SK-N-SH treated with all-trans-retinoic acid at 6 μM for 48 hours (cell line): ENCODE data around the gene LY6G6F.

ENCODE experiments used
- ATAC-seq: fragments of 200-7000 bp; cut with Tn5 transposase; 3 replicates; pipeline ENCODE4 v1.9.1; 2020; ENCODE audit warnings: mild to moderate bottlenecking, moderate library complexity
- ARNTL ChIP-seq: fragments of 450-650 bp; formaldehyde crosslinking; IDR thresholded peaks from 2 replicates; pipeline ENCODE4 v1.5.0; 2020; ENCODE audit warnings: low read depth, mild to moderate bottlenecking, moderate library complexity, borderline replicate concordance
- BACH2 ChIP-seq: fragments of 250-450 bp; sonication (Bioruptor Pico); IDR thresholded peaks from 2 replicates; pipeline ENCODE4 v1.9.0; 2021; ENCODE audit warnings: mild to moderate bottlenecking, borderline replicate concordance
- CSDC2 ChIP-seq: fragments of 250-450 bp; sonication (Bioruptor Pico); IDR thresholded peaks from 2 replicates; pipeline ENCODE4 v1.5.0; 2020; ENCODE audit warnings: mild to moderate bottlenecking, moderate library complexity
- CSRNP3 ChIP-seq: fragments of 250-450 bp; sonication (Bioruptor Pico); IDR thresholded peaks from 2 replicates; pipeline ENCODE4 v1.5.1; 2021; ENCODE audit warnings: mild to moderate bottlenecking, moderate library complexity
- ESRRG ChIP-seq: fragments of 250-450 bp; sonication (Bioruptor Pico); IDR thresholded peaks from 2 replicates; pipeline ENCODE4 v1.6.1; 2021; ENCODE audit warnings: mild to moderate bottlenecking
- GLIS3 ChIP-seq: fragments of 250-450 bp; sonication (Bioruptor Pico); IDR thresholded peaks from 2 replicates; pipeline ENCODE4 v1.5.0; 2020; ENCODE audit warnings: mild to moderate bottlenecking, moderate library complexity
- ISL1 ChIP-seq: fragments of 250-450 bp; sonication (Bioruptor Pico); IDR thresholded peaks from 2 replicates; pipeline ENCODE4 v2.1.2; 2022; ENCODE audit warnings: mild to moderate bottlenecking, moderate library complexity
- PATZ1 ChIP-seq: fragments of 250-450 bp; sonication (Bioruptor Pico); IDR thresholded peaks from 2 replicates; pipeline ENCODE4 v1.8.0; 2020; ENCODE audit warnings: mild to moderate bottlenecking, moderate library complexity, borderline replicate concordance
- POU6F1 ChIP-seq: fragments of 250-450 bp; sonication (Bioruptor Pico); IDR thresholded peaks from 2 replicates; pipeline ENCODE4 v1.8.0; 2021; ENCODE audit warnings: low read depth, mild to moderate bottlenecking, moderate library complexity, borderline replicate concordance
- RARB ChIP-seq: fragments of 250-450 bp; sonication (Bioruptor Pico); IDR thresholded peaks from 2 replicates; pipeline ENCODE4 v1.8.0; 2021; ENCODE audit warnings: mild to moderate bottlenecking, moderate library complexity
- SNAI2 ChIP-seq: fragments of 250-450 bp; sonication (Bioruptor Pico); IDR thresholded peaks from 2 replicates; pipeline ENCODE4 v1.5.0; 2020; ENCODE audit warnings: mild to moderate bottlenecking, moderate library complexity
- TCF4 ChIP-seq: fragments of 250-450 bp; sonication (Bioruptor Pico); IDR thresholded peaks from 2 replicates; pipeline ENCODE4 v1.8.0; 2021; ENCODE audit warnings: mild to moderate bottlenecking, moderate library complexity, borderline replicate concordance
- TOX ChIP-seq: fragments of 250-450 bp; sonication (Bioruptor Pico); IDR thresholded peaks from 2 replicates; pipeline ENCODE4 v1.8.0; 2021; ENCODE audit warnings: mild to moderate bottlenecking, moderate library complexity, borderline replicate concordance
- ZFP3 ChIP-seq: fragments of 250-450 bp; sonication (Bioruptor Pico); IDR thresholded peaks from 2 replicates; pipeline ENCODE4 v1.5.0; 2020; ENCODE audit warnings: mild to moderate bottlenecking, moderate library complexity
- ZFP30 ChIP-seq: fragments of 450-650 bp; formaldehyde crosslinking; IDR thresholded peaks from 2 replicates; pipeline ENCODE4 v1.5.0; 2022; ENCODE audit warnings: mild to moderate bottlenecking, moderate library complexity
- ZNF565 ChIP-seq: fragments of 450-650 bp; formaldehyde crosslinking; conservative IDR thresholded peaks from 2 replicates; pipeline ENCODE4 v1.5.0; 2020; ENCODE audit warnings: low read depth, mild to moderate bottlenecking, moderate library complexity
- ZNF8 ChIP-seq: fragments of 450-650 bp; formaldehyde crosslinking; IDR thresholded peaks from 2 replicates; pipeline ENCODE4 v1.5.0; 2020; ENCODE audit warnings: mild to moderate bottlenecking, moderate library complexity
- TF ChIP-seq, protein P1 (sequence below): fragments of 250-450 bp; sonication (Bioruptor Pico); IDR thresholded peaks from 2 replicates; pipeline ENCODE4 v1.5.0; 2020; ENCODE audit warnings: mild to moderate bottlenecking, moderate library complexity

LY6G6F gene

DNA sequence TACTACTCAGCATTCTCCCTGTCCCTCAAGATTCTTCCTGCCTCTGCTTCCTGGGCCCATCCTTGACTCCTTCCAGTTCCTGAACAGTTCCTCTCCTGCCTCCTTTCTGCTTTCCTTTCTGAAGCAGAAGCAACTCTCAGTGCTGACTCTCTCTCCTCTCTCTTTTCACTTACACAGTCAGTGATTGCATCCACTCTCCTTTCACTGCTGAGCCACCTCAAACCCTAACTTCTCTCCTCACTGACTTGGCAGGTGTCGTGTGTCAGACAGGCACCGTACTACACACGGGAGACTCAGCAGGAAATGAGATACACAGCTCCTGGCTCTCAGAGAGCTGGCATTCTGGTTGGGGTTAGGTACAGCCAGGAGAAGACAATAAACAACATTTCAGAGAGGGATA is 9.1 kb upstream of the LY6G6F start:
- no peak for ATAC-seq
- TF ChIP-seq TOX (CRISPR knock-in tag) (no peak), TCF4 (CRISPR knock-in tag) (no peak), ZFP3 (no peak)

DNA sequence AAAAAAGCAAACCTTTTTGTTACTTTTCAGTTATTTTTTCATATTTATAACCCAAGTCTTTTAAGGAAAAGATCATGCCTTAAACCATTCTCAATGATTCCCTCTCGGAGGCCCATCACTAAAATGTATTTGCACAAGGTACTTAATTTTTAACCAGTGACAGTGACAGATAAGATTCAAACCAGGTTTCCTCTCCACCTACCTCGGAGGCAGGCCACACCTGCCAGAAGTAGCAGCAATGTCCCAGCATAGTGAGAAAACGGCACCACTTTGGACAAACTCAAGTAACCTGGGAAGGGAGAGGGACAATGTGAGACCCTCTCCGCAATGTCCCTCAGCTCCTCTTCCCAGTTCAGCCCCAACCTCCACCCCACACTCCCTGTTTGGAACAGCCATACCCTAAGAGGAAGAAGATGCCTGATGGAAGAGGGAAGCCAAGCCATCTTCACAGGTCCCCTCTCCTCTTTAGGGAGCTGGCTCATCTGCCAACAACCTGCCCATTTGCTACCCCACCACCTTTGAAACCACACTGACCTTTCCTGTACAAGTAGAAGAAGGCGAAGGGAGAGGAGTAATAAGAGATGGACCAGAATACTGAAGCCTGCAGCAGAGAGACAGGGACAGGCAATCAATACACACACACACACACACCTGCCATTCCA is 5.8 kb upstream of the LY6G6F start:
- ATAC-seq: no peak
- TF ChIP-seq PATZ1 (CRISPR knock-in tag) (no peak), RARB (no peak), ZFP3 (no peak), CSRNP3 (CRISPR knock-in tag) (no peak), SNAI2 (CRISPR knock-in tag) (no peak), ZNF8 (CRISPR knock-in tag) (no peak), TOX (CRISPR knock-in tag) (no peak), ARNTL (CRISPR knock-in tag) (no peak)
- TF ChIP-seq, protein P1, sequence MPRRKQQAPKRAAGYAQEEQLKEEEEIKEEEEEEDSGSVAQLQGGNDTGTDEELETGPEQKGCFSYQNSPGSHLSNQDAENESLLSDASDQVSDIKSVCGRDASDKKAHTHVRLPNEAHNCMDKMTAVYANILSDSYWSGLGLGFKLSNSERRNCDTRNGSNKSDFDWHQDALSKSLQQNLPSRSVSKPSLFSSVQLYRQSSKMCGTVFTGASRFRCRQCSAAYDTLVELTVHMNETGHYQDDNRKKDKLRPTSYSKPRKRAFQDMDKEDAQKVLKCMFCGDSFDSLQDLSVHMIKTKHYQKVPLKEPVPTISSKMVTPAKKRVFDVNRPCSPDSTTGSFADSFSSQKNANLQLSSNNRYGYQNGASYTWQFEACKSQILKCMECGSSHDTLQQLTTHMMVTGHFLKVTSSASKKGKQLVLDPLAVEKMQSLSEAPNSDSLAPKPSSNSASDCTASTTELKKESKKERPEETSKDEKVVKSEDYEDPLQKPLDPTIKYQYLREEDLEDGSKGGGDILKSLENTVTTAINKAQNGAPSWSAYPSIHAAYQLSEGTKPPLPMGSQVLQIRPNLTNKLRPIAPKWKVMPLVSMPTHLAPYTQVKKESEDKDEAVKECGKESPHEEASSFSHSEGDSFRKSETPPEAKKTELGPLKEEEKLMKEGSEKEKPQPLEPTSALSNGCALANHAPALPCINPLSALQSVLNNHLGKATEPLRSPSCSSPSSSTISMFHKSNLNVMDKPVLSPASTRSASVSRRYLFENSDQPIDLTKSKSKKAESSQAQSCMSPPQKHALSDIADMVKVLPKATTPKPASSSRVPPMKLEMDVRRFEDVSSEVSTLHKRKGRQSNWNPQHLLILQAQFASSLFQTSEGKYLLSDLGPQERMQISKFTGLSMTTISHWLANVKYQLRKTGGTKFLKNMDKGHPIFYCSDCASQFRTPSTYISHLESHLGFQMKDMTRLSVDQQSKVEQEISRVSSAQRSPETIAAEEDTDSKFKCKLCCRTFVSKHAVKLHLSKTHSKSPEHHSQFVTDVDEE (CRISPR knock-in tag): no peak

GRCh38 chr6:31701666-31702404 is 4.8 kb upstream of the LY6G6F start:
- TF ChIP-seq RARB (no peak), BACH2 (CRISPR knock-in tag) (no peak), GLIS3 (no peak), ISL1 (CRISPR knock-in tag) (no peak), CSDC2 (no peak), ESRRG (CRISPR knock-in tag) (no peak), ZNF565 (CRISPR knock-in tag) (no peak), ZFP30 (CRISPR knock-in tag) (no peak), ARNTL (CRISPR knock-in tag) (no peak), POU6F1 (CRISPR knock-in tag) (no peak), ZFP3 (no peak), PATZ1 (CRISPR knock-in tag) (no peak)
- TF ChIP-seq, protein P1 (CRISPR knock-in tag): no peak
- TF ChIP-seq, all 23 proteins: peak for 0
- peak; percentile 3; the same call in 1 of the 3 replicates for ATAC-seq
